ENCODE data around the gene HMGN4. TPM values are rescaled to one million over a fixed set of nuclear protein-coding genes. Genes with fewer than 3 reads are reported as not detected.

HMGN4 gene
- total RNA-seq, 1 donor from 2014 or later, result 27.2 TPM

DNA sequence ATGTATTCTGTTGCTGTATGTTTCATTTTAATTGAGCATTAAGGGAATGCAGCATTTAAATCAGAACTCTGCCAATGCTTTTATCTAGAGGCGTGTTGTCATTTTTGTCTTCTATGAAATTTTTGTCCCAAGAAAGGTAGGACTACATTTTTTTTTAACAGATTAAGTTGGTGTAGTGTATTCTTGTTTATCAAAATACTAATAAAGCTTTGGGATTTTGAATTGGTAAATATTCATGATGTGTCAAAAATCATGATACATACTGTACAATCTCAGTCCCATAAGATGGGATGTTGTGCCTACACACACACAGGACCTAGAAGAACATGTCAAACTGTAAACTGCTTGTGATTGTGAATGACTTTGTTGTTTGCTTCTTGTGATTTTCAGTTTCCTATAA is 11.2 kb upstream of the HMGN4 start:
- Mint-ChIP-seq H3K27me3 (ENCODE audit: unreplicated experiment) (peaks cover 10% of the 10 kb centered on the region), H3K9me3 (ENCODE audit: unreplicated experiment) (no peaks in the 10 kb centered on the region), H3K4me3 (ENCODE audit: unreplicated experiment) (no peak overlapping the region), H3K36me3 (ENCODE audit: low read depth, unreplicated experiment) (peaks cover 7% of the 10 kb centered on the region), H3K27ac (ENCODE audit: unreplicated experiment) (no peak overlapping the region), H3K4me1 (ENCODE audit: unreplicated experiment) (peaks cover 16% of the 10 kb centered on the region)
- TF ChIP-seq, protein P1, sequence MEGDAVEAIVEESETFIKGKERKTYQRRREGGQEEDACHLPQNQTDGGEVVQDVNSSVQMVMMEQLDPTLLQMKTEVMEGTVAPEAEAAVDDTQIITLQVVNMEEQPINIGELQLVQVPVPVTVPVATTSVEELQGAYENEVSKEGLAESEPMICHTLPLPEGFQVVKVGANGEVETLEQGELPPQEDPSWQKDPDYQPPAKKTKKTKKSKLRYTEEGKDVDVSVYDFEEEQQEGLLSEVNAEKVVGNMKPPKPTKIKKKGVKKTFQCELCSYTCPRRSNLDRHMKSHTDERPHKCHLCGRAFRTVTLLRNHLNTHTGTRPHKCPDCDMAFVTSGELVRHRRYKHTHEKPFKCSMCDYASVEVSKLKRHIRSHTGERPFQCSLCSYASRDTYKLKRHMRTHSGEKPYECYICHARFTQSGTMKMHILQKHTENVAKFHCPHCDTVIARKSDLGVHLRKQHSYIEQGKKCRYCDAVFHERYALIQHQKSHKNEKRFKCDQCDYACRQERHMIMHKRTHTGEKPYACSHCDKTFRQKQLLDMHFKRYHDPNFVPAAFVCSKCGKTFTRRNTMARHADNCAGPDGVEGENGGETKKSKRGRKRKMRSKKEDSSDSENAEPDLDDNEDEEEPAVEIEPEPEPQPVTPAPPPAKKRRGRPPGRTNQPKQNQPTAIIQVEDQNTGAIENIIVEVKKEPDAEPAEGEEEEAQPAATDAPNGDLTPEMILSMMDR (IDR thresholded peaks at IDR 0.05; ENCODE audit: unreplicated experiment), result no peak
- DNase-seq (ENCODE audit: low spot score), result no peak

DNA sequence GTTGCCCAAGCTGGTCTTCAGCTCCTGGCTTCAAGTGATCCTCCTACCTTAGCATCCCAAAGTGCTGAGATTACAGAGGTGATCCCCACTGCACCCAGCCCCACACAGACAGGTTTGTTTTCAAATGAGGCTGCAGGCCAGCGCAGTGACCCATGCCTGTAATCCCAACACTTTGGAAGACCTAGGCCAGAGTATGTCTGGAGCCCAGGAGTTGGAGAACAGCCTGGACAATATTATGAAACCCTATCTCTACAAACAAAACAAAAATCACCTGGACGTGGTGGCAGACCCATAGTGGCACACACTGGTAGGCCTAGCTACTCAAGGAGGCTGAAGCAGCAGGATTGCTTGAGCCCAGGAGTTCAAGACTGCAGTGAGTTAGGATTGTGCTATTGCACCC is 8.0 kb upstream of the HMGN4 start:
- Mint-ChIP-seq H3K36me3 (ENCODE audit: low read depth, unreplicated experiment) (peaks cover 5% of the 10 kb centered on the region), H3K4me3 (ENCODE audit: unreplicated experiment) (no peak overlapping the region), H3K27me3 (ENCODE audit: unreplicated experiment) (peaks cover 13% of the 10 kb centered on the region), H3K9me3 (ENCODE audit: unreplicated experiment) (peaks cover 4% of the 10 kb centered on the region), H3K4me1 (ENCODE audit: unreplicated experiment) (peaks cover 8% of the 10 kb centered on the region), H3K27ac (ENCODE audit: unreplicated experiment) (no peak overlapping the region)
- TF ChIP-seq, protein P1 (IDR thresholded peaks at IDR 0.05; ENCODE audit: unreplicated experiment), result no peak
- DNase-seq (ENCODE audit: low spot score), result no peak

DNA sequence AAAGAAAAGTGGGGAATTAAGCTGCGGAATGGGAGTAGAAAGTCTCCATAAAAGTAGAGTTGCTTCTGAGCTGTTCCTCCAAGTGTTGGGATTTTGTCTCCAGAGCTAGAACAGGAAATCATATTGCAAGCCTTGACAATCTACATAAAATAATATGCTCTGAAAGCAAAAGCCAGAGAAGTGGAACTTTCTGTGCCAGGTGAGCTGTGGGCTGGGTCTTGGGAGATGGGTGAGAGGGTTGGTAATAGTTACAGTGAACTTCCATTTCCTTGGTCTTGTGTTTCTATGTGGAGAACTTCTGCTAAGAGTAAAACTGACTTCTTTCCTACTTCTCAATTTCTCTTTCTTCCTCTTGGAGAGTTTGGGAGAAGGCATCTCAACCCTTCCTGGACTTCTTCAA is 6.3 kb upstream of the HMGN4 start:
- peak overlapping the region; percentile 17 for H3K4me3 Mint-ChIP-seq (ENCODE audit: unreplicated experiment)
- peaks cover 4% of the 10 kb centered on the region for H3K9me3 Mint-ChIP-seq (ENCODE audit: unreplicated experiment)
- TF ChIP-seq, protein P1 (IDR thresholded peaks at IDR 0.05; ENCODE audit: unreplicated experiment), result no peak
- peaks cover 13% of the 10 kb centered on the region for H3K4me1 Mint-ChIP-seq (ENCODE audit: unreplicated experiment)
- H3K27me3 Mint-ChIP-seq (ENCODE audit: unreplicated experiment), result peaks cover 14% of the 10 kb centered on the region
- DNase-seq (ENCODE audit: low spot score), result no peak
- peaks cover 5% of the 10 kb centered on the region for H3K36me3 Mint-ChIP-seq (ENCODE audit: low read depth, unreplicated experiment)
- H3K27ac Mint-ChIP-seq (ENCODE audit: unreplicated experiment), result no peak overlapping the region

DNA sequence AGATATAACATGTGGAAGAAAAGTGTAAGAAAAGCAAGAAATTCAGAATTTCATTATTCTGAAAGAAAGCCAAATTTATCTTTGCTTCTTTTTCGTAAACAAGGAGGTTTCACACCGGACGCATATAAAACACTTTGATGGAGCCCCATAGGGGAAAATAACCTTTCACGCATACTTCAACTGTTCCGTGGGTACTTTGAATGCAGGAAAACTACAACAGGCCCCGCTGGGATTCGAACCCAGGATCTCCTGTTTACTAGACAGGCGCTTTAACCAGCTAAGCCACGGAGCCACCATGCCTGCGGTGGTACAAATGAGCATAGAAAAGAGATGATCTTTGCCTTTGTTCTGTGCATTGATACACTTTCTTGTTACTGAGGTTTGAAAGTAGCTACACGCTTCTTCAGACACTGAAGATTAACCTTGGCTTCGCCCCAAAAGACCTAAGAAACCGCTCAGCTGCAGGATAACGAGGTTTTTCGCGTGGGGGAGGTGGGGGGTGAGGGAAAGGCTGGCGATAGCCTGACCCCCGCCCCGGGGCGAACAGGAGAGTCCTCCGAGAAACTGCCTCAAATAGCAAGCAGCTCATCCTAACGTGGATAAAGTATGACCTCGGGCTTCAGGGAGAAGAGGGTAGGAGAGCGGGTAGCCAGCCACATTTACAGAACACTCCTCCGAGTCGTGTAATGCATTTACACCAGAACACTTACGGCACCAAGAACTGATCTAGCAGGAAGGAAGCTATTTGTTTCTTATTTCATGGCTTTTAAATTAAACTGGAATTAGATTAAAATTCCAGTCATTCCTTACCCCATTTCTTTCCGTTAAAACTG is 5.3 kb upstream of the HMGN4 start:
- peaks cover 4% of the 10 kb centered on the region for H3K9me3 Mint-ChIP-seq (ENCODE audit: unreplicated experiment)
- H3K4me1 Mint-ChIP-seq (ENCODE audit: unreplicated experiment), result peaks cover 22% of the 10 kb centered on the region
- TF ChIP-seq, protein P1 (IDR thresholded peaks at IDR 0.05; ENCODE audit: unreplicated experiment), result no peak
- DNase-seq (ENCODE audit: low spot score), result peak; percentile 91
- peaks cover 5% of the 10 kb centered on the region for H3K36me3 Mint-ChIP-seq (ENCODE audit: low read depth, unreplicated experiment)
- H3K27me3 Mint-ChIP-seq (ENCODE audit: unreplicated experiment), result peaks cover 25% of the 10 kb centered on the region
- H3K4me3 Mint-ChIP-seq (ENCODE audit: unreplicated experiment), result peak overlapping the region; percentile 98
- H3K27ac Mint-ChIP-seq (ENCODE audit: unreplicated experiment), result peak overlapping the region; percentile 91

DNA sequence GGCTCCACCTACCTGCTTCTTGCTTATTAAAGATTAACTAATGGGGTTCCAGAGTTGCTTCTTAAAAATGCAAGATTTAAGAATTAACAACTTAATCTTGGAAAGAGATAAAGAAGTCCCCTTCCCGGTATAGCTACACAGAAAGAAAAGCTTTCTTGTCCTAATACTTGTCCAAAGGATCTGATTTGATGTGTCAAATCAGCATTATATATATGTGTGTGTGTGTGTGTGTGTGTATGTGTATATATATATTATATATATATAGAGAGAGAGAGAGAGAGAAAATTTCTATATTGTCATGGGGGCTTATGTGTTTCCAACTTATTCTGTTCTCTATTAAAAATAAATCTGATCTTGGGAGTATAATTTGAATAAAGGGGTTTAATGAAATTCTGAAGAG is 4.6 kb upstream of the HMGN4 start:
- Mint-ChIP-seq H3K27ac (ENCODE audit: unreplicated experiment) (peak overlapping the region; percentile 74), H3K4me1 (ENCODE audit: unreplicated experiment) (peaks cover 23% of the 10 kb centered on the region), H3K36me3 (ENCODE audit: low read depth, unreplicated experiment) (peaks cover 5% of the 10 kb centered on the region), H3K4me3 (ENCODE audit: unreplicated experiment) (peak overlapping the region; percentile 98), H3K9me3 (ENCODE audit: unreplicated experiment) (peaks cover 4% of the 10 kb centered on the region), H3K27me3 (ENCODE audit: unreplicated experiment) (peaks cover 27% of the 10 kb centered on the region)
- TF ChIP-seq, protein P1 (IDR thresholded peaks at IDR 0.05; ENCODE audit: unreplicated experiment), result no peak
- DNase-seq (ENCODE audit: low spot score), result no peak

Measured in endothelial cell (in vitro differentiated cells).